ENCODE results near the gene MRPL58.
"Not testable (repeated sequence)": the region's sequence is repeated elsewhere in the genome, so short reads cannot be mapped to it uniquely, and the experiment has no call there.

Gene MRPL58

GRCh38 chr17:74978240-74978639, 34.2 kb upstream of the MRPL58 start:
- H3K4me3 ChIP-seq (ENCODE audit: low read depth, low read length) = no peak overlapping the region
- TF ChIP-seq, protein P1, sequence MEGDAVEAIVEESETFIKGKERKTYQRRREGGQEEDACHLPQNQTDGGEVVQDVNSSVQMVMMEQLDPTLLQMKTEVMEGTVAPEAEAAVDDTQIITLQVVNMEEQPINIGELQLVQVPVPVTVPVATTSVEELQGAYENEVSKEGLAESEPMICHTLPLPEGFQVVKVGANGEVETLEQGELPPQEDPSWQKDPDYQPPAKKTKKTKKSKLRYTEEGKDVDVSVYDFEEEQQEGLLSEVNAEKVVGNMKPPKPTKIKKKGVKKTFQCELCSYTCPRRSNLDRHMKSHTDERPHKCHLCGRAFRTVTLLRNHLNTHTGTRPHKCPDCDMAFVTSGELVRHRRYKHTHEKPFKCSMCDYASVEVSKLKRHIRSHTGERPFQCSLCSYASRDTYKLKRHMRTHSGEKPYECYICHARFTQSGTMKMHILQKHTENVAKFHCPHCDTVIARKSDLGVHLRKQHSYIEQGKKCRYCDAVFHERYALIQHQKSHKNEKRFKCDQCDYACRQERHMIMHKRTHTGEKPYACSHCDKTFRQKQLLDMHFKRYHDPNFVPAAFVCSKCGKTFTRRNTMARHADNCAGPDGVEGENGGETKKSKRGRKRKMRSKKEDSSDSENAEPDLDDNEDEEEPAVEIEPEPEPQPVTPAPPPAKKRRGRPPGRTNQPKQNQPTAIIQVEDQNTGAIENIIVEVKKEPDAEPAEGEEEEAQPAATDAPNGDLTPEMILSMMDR (IDR thresholded peaks at IDR 0.05; ENCODE audit: borderline replicate concordance, insufficient read depth, low read depth, low read length) = no peak

- no peak overlapping the region for H3K4me3 ChIP-seq (ENCODE audit: low read depth, low read length)
- TF ChIP-seq, protein P1 (IDR thresholded peaks at IDR 0.05; ENCODE audit: borderline replicate concordance, insufficient read depth, low read depth, low read length) = no peak
Measured at GRCh38 chr17:74979408-74980146, 32.9 kb upstream of the MRPL58 start.

DNA sequence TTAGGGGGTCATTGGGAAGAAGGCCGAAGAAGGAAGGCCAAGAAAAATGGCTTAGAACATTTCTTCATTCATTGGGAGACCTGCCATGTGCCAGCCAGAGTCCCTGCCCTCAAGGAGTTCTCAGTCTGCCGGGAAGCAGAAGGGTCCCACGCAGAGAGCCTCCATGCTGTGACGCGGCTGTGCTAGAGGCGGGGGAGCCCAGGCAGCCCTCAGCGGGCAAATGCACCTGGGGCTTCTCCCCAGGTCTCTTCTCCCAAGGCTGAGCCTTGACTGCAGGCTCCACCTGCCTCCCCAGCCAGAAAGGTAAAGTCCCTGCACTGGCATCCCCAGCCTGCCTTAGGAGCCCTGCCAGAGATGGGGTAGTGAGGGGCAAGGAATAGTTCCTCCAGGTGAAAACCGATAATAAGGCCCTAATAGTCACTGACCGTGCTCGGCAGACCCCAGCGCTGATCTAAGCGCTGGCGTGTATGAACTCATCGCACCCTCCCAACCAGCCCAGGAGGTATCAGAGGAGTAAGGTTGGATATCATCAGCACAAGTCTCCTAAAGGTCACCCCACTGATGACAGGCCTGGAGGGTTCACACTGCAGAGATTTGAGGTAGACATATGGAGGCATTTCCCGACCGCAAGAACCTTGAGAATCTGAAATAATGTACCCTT, 31.0 kb upstream of the MRPL58 start:
- H3K4me3 ChIP-seq (ENCODE audit: low read depth, low read length) = peak overlapping the region; percentile 31
- TF ChIP-seq, protein P1 (IDR thresholded peaks at IDR 0.05; ENCODE audit: borderline replicate concordance, insufficient read depth, low read depth, low read length) = no peak

GRCh38 chr17:74981979-74982662, 30.3 kb upstream of the MRPL58 start:
- TF ChIP-seq, protein P1 (IDR thresholded peaks at IDR 0.05; ENCODE audit: borderline replicate concordance, insufficient read depth, low read depth, low read length) = 0 out of 2 replicates have a peak, but pooled peaks have one; percentile 5
- H3K4me3 ChIP-seq (ENCODE audit: low read depth, low read length) = peak overlapping the region; percentile 31

DNA sequence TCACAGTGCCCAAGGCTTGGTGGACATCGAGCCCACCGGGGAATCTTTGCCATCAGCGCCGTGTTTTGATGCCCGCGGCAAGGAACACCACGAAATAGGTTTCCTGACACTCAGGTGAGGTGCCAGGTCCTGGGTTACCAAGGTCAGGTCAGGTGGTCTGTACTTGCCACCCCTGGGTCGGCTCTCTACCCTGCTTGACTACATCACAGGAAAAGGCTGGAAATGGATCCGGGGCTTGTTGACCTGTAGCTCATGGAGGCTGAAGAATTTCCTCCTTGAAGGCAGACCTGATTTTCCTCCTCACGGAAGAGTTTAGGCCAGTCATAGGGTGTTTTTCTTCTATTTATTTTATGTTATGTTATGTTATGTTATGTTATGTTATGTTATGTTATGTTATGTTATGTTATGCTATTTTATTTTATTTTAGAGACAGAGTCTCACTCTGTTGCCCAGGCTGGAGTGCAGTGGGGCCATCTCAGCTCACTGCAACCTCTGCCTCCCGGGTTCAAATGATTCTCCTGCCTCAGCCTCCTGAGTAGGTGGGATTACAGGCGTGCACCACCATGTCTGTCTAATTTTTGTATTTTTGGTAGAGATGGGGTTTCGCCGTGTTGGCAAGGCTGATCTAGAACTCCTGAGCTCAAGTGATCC, 29.7 kb upstream of the MRPL58 start:
- H3K4me3 ChIP-seq (ENCODE audit: low read depth, low read length) = not testable (repeated sequence)

- TF ChIP-seq, protein P1 (IDR thresholded peaks at IDR 0.05; ENCODE audit: borderline replicate concordance, insufficient read depth, low read depth, low read length) = no peak
- no peak overlapping the region for H3K4me3 ChIP-seq (ENCODE audit: low read depth, low read length)
Measured at GRCh38 chr17:74986206-74986576, 26.3 kb upstream of the MRPL58 start.

DNA sequence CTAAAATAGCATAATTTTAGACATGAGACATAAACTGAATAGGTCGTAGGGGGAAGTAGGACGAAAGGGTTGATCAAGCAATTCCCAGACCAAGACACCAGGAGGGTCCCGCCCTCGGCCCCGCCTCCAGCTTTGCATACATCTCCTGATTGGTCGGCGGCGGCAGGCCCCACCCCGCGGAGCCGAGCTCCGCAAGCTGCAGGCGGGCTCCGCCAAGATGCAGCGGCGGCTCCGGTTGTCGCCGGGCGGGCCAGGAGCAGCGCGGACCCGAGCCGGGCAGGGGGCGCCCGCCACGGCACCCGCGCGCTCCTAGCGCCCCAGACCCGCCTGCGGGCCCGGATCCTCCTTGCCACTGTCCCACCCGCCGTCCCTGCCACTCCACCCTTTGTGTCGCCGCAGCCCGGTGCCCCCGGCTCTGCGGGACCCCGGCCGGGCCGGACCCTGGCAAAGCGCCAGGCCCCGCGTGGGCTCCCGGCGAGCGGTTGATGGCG, 25.0 kb upstream of the MRPL58 start, which contains the start of gene CDR2L:
Gene CDR2L (plus strand): TSS at position 215 of the 491 bp plus-strand sequence. CDS start 412 bp downstream, outside the sequence.
- TF ChIP-seq, protein P1 (IDR thresholded peaks at IDR 0.05; ENCODE audit: borderline replicate concordance, insufficient read depth, low read depth, low read length) = no peak
- H3K4me3 ChIP-seq (ENCODE audit: low read depth, low read length) = peak within 1 kb of the TSS; percentile 33

Data from GM12875 (cell line).